ENCODE measurements around the gene SGIP1.
"Not testable (repeated sequence)": the region's sequence is repeated elsewhere in the genome, so short reads cannot be mapped to it uniquely, and the experiment has no call there.

The SGIP1 gene

GRCh38 chr1:66575739-66576138 is 41.8 kb downstream of the SGIP1 start:
- H3K4me3 ChIP-seq (ENCODE audit: low read length): no peak overlapping the region
- DNase-seq (ENCODE audit: low read depth): peak; percentile 98
- TF ChIP-seq, protein P1, sequence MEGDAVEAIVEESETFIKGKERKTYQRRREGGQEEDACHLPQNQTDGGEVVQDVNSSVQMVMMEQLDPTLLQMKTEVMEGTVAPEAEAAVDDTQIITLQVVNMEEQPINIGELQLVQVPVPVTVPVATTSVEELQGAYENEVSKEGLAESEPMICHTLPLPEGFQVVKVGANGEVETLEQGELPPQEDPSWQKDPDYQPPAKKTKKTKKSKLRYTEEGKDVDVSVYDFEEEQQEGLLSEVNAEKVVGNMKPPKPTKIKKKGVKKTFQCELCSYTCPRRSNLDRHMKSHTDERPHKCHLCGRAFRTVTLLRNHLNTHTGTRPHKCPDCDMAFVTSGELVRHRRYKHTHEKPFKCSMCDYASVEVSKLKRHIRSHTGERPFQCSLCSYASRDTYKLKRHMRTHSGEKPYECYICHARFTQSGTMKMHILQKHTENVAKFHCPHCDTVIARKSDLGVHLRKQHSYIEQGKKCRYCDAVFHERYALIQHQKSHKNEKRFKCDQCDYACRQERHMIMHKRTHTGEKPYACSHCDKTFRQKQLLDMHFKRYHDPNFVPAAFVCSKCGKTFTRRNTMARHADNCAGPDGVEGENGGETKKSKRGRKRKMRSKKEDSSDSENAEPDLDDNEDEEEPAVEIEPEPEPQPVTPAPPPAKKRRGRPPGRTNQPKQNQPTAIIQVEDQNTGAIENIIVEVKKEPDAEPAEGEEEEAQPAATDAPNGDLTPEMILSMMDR (IDR thresholded peaks at IDR 0.05; ENCODE audit: insufficient read depth, low read depth, low read length, missing control alignments): no peak

DNA sequence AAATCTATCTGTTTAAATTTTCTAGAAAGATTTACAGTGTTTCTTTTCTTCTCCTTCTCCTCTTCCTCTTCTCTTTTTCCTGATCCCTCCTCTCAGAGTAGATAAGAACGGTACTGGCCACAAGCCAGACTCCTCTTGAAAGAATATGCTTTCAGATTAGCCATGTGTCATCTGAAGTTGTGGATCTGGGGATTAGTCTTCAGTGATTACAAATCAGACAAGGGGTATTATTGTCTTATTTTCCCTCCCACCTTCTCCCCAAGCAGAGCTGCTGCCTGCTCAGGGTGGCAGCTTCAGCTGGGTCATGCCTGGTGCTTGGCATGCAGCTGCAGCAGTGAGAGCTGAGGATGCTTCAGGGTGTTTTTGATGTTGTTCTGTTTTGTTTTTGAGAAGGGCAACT is 42.7 kb downstream of the SGIP1 start:
- TF ChIP-seq, protein P1 (IDR thresholded peaks at IDR 0.05; ENCODE audit: insufficient read depth, low read depth, low read length, missing control alignments): no peak
- no peak overlapping the region for H3K4me3 ChIP-seq (ENCODE audit: low read length)
- peak; percentile 33 for DNase-seq (ENCODE audit: low read depth)

GRCh38 chr1:66578841-66579240 is 44.9 kb downstream of the SGIP1 start:
- DNase-seq (ENCODE audit: low read depth): no peak
- no peak overlapping the region for H3K4me3 ChIP-seq (ENCODE audit: low read length)
- TF ChIP-seq, protein P1 (IDR thresholded peaks at IDR 0.05; ENCODE audit: insufficient read depth, low read depth, low read length, missing control alignments): no peak

- no peak overlapping the region for H3K4me3 ChIP-seq (ENCODE audit: low read length)
- DNase-seq (ENCODE audit: low read depth): no peak
- TF ChIP-seq, protein P1 (IDR thresholded peaks at IDR 0.05; ENCODE audit: insufficient read depth, low read depth, low read length, missing control alignments): no peak
Measured at GRCh38 chr1:66580081-66580480, 46.1 kb downstream of the SGIP1 start.

- no peak overlapping the region for H3K4me3 ChIP-seq (ENCODE audit: low read length)
- TF ChIP-seq, protein P1 (IDR thresholded peaks at IDR 0.05; ENCODE audit: insufficient read depth, low read depth, low read length, missing control alignments): no peak
- DNase-seq (ENCODE audit: low read depth): no peak
Measured at GRCh38 chr1:66583021-66583420, 49.1 kb downstream of the SGIP1 start.

GRCh38 chr1:66585002-66585401 is 51.0 kb downstream of the SGIP1 start:
- TF ChIP-seq, protein P1 (IDR thresholded peaks at IDR 0.05; ENCODE audit: insufficient read depth, low read depth, low read length, missing control alignments): no peak
- no peak overlapping the region for H3K4me3 ChIP-seq (ENCODE audit: low read length)
- DNase-seq (ENCODE audit: low read depth): no peak

DNA sequence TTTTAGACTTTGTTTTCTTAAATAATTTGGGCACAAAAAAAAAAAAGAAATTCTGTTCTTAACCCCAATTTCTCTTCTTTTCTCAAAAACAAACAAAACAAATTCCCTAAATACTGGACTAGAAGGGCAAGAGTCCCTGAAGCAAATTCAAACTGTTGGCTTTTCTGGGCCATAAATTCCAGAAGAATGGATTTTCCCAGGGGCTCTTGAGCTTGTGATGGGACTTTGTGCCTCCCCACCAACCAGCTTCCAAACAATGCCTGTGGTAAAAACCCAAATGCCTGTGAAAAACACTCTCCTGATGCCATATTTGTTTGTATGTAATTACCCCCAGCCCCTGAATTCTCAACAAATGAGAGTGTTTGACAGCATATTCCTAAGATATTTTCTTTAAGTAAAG is 55.4 kb downstream of the SGIP1 start:
- H3K4me3 ChIP-seq (ENCODE audit: low read length): no peak overlapping the region
- TF ChIP-seq, protein P1 (IDR thresholded peaks at IDR 0.05; ENCODE audit: insufficient read depth, low read depth, low read length, missing control alignments): no peak
- DNase-seq (ENCODE audit: low read depth): no peak

DNA sequence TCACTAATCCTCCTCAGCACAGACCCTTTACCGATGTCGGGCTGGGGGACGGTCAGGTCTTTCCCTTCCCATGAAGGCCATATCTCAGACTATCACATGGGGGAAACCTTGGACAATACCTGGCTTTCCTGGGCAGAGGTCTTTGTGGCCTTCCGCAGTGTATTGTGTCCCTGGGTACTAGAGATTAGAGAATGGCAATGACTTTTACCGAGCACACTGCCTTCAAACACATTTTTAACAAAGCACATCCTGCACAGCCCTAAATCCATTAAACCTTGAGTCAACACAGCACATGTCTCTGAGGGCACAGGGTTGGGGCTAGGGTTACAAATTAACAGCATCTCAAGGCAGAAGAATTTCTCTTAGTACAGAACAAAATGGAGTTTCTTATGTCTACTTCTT is 58.2 kb downstream of the SGIP1 start:
- not testable (repeated sequence) for DNase-seq (ENCODE audit: low read depth); H3K4me3 ChIP-seq (ENCODE audit: low read length)
